Measurements from ENCODE around the gene LCN15. TPM values are rescaled to one million over a fixed set of nuclear protein-coding genes. Genes with fewer than 3 reads are reported as not detected.

The LCN15 gene
- total and polyA plus RNA-seq, 11 donors, result 0.64 to 2.8 (median 1.2) TPM; not detected in 4

GRCh38 chr9:136717399-136717798 lies 46.9 kb downstream of the LCN15 start:
- no peak for TF ChIP-seq CTCF (IDR thresholded peaks at IDR 0.05)
- no peak for TF ChIP-seq POLR2A (IDR thresholded peaks at IDR 0.05)
- Histone ChIP-seq H3K36me3 (peaks cover 0 to 15% (median 6%) of the 10 kb centered on the region in 9 donors), H3K27ac (no peak overlapping the region), H3K4me3 (no peak overlapping the region), H3K27me3 (peaks cover 0 to 13% (median 0%) of the 10 kb centered on the region in 9 donors), H3K9me3 (no peaks in the 10 kb centered on the region), H3K4me1 (peaks cover 4 to 76% (median 57%) of the 10 kb centered on the region in 12 donors)
- DNase-seq (peak in 1 of 5 donors; percentile 22), ATAC-seq (no peak)
- intact Hi-C loops (cut with DNase I), result no loop called here
- 87 to 93% (median 90%) methylated on average over 11 to 16 of the region's 16 CpGs for WGBS, 4 donors

DNA sequence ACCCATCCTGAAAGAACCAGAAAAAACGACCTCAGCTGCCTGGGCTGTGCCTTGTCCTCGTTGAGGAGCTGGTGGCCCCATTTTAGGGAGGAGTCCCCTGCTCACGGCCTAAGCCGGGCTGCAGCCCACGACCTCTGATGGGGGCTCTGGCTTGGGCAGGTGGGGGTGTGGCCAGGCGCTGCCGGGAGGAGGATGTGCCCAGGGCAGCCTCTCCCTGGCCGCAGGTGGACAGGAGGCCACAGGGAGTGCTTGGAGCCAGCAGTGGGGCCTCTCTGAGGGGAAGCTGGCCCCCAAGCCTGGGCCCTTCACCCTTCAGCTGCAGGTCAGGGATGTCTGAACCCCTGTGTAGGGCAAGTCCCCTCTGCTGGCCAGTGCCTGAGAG lies 49.4 kb downstream of the LCN15 start:
- Histone ChIP-seq H3K36me3 (no peaks in the 10 kb centered on the region), H3K27ac (peak overlapping the region; percentile 64 to 91 (median 86)), H3K9me3 (no peaks in the 10 kb centered on the region), H3K27me3 (peaks cover 0 to 23% (median 0%) of the 10 kb centered on the region in 9 donors), H3K4me3 (peak overlapping the region in 1 of 12 donors; percentile 15), H3K4me1 (peaks cover 4 to 59% (median 38%) of the 10 kb centered on the region in 12 donors)
- intact Hi-C loops (cut with DNase I), result loop anchor here in 1 of 10 donors (5.0 kb wide), 1 partner anchor 38 kb away; no protein-coding TSS in a partner anchor
- DNase-seq (no peak), ATAC-seq (peak in 3 of 4 donors; percentile 0 to 18 (median 3))
- no peak for TF ChIP-seq POLR2A (IDR thresholded peaks at IDR 0.05)
- TF ChIP-seq CTCF (IDR thresholded peaks at IDR 0.05), result no peak
- WGBS, 4 donors, result 50 to 73% (median 55%) methylated on average over 7 to 8 of the region's 8 CpGs

DNA sequence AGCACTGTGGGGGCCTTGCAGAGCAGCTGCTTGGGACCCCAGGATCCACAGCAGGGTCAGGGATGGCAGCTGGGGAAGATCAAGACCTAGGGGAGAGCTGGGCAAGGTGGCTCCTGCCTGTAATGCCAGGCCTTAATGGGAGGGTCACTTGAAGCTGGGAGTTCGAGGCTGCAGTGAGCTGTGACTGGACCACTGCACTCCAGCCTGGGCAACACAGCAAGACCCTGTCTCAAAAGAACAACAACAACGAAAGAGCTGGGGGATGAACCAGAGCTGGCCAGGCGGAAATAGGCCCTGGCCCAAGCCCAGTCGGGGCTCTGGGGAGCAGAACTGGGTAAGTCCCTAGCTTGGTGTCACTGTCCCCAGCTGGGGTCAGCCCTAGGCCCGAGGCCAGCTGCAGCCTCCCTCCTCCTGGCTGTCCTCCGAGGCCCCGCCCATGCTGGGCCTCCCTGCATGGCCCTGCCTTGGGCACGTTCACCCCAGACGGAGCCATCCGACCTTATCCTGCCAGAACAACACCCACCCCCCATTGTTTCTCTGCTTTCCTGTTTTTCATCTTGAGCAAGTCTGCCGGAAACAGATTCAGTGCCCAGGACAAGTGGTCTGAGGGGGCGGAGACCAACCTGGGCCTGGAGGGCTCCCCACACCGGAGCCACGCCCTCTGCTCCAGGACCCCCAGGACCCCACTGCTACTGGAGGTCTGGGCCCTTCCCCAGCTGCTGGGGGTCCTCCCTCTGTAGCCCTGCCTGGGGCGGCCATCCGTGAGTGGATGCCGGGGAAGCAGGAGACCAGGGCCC lies 50.0 kb downstream of the LCN15 start:
- Histone ChIP-seq H3K27ac (peak overlapping the region; percentile 64 to 91 (median 86)), H3K27me3 (peaks cover 0 to 23% (median 0%) of the 10 kb centered on the region in 9 donors), H3K36me3 (no peaks in the 10 kb centered on the region), H3K9me3 (no peaks in the 10 kb centered on the region), H3K4me1 (peaks cover 4 to 53% (median 36%) of the 10 kb centered on the region in 12 donors), H3K4me3 (peak overlapping the region in 8 of 12 donors; percentile 60 to 91 (median 76))
- TF ChIP-seq CTCF (IDR thresholded peaks at IDR 0.05), result no peak
- TF ChIP-seq POLR2A (IDR thresholded peaks at IDR 0.05), result no peak
- intact Hi-C loops (cut with DNase I), result loop anchor here in 1 of 10 donors (5.0 kb wide), 1 partner anchor 37 kb away; no protein-coding TSS in a partner anchor
- WGBS, 4 donors, result 26 to 65% (median 53%) methylated on average over 15 to 17 of the region's 17 CpGs
- DNase-seq (peak; percentile 57 to 88 (median 70)), ATAC-seq (peak; percentile 49 to 69 (median 62))

DNA sequence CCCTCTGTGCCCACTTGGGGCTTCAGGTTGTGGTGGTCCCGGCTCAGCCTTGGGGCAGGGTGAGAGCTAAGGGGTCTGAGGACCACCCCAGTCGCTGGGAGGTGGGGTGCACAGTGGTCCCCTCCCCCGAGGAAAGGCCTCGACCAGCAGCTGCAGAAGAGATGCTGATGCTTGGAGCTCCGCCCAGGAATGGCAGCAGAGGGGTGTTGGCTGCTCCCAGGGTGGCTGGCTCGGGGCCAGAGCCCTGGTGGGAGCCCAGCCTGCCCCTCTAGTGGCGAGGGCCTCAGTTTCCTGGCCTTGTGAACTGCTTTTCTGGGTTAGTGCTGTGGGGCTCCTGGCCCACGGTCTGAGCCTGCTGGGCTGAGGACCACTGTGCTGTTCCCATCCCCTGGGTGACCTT lies 50.8 kb downstream of the LCN15 start:
- ATAC-seq (peak in 3 of 4 donors; percentile 1 to 31 (median 15)), DNase-seq (peak in 3 of 5 donors; percentile 44 to 82 (median 66))
- intact Hi-C loops (cut with DNase I), result loop anchor here in 1 of 10 donors (5.0 kb wide), 1 partner anchor 36 kb away; no protein-coding TSS in a partner anchor

More for the DNA sequence above, 50.8 kb downstream of the LCN15 start:
- peak overlapping the region in 11 of 12 donors; percentile 74 to 91 (median 86) for H3K27ac ChIP-seq
- no peaks in the 10 kb centered on the region for H3K9me3 ChIP-seq
- H3K27me3 ChIP-seq, result peaks cover 0 to 23% (median 0%) of the 10 kb centered on the region in 9 donors
- no peaks in the 10 kb centered on the region for H3K36me3 ChIP-seq
- peaks cover 4 to 46% (median 34%) of the 10 kb centered on the region in 12 donors for H3K4me1 ChIP-seq
- 25 to 44% (median 34%) methylated on average over 4 to 8 of the region's 8 CpGs for WGBS, 4 donors
- peak overlapping the region; percentile 59 to 91 (median 76) for H3K4me3 ChIP-seq
- TF ChIP-seq POLR2A (IDR thresholded peaks at IDR 0.05) (no peak), CTCF (IDR thresholded peaks at IDR 0.05) (peak in 1 of 12 donors; percentile 16)

Data from heart left ventricle (tissue), 16 donors.